GM23248 (cell line): ENCODE measurements around the gene MCM3.

Experiments used
- EZH2 ChIP-seq: fragments of 200-600 bp; sonication (generic); IDR thresholded peaks from 2 replicates; pipeline ENCODE4 v1.6.1; 2018; ENCODE audit warnings: antibody characterized with exemption, mild to moderate bottlenecking; ENCODE audit not compliant: insufficient read depth, poor library complexity, severe bottlenecking
- EZH2phosphoT487 ChIP-seq: fragments of 200-600 bp; sonication (generic); IDR thresholded peaks from 2 replicates; pipeline ENCODE4 v1.6.1; 2018; ENCODE audit warnings: antibody characterized with exemption, moderate library complexity, mild to moderate bottlenecking, low read depth; ENCODE audit not compliant: insufficient read depth

- TF ChIP-seq EZH2 (no peak), EZH2phosphoT487 (no peak)
Observed at GRCh38 chr6:52299653-52300052, 15.1 kb upstream of the MCM3 start.
